ENCODE measurements around the gene LDB2.

LDB2 gene

DNA sequence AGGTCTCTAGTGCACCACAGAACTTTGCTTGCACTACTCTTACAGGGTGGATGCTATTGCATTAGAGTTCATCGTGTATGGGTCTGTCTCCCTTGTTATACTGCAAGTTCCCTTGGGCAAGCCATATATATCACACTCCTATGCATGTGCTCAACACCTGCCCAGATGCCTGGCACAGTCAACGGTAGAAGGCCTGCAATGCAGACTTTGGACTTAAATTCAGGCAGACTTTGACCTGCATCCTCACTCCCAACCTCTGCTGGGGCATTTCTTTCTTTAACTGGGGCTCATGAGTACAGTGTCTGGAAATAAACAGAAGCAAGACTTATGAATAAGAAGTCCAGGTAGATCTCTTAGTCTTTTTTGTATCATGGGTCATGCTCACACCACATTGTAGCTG is 148.2 kb downstream of the LDB2 start:
- DNase-seq, result no peak

GRCh38 chr4:16745887-16746286 is 152.6 kb downstream of the LDB2 start:
- DNase-seq, result no peak

GRCh38 chr4:16745009-16745635 is 153.3 kb downstream of the LDB2 start:
- DNase-seq, result no peak

DNA sequence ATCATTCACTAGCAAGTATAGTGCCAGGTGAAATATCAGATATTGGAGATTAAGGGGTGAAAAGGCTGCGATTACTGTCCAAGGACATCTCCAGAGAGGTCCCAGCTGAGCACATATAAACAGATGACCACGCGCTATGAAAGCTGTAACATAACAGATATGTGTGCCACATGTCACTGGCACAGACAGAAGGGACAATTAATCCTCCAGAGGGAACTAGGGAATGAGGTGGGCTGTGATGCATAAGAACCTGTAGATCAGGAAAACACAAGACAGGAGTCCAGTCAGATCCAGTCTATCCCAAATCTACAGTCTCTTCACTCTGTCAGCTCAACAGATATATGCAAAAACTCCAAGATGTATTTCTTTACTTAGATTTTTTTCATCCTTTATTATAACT is 157.2 kb downstream of the LDB2 start:
- DNase-seq, result no peak

DNA sequence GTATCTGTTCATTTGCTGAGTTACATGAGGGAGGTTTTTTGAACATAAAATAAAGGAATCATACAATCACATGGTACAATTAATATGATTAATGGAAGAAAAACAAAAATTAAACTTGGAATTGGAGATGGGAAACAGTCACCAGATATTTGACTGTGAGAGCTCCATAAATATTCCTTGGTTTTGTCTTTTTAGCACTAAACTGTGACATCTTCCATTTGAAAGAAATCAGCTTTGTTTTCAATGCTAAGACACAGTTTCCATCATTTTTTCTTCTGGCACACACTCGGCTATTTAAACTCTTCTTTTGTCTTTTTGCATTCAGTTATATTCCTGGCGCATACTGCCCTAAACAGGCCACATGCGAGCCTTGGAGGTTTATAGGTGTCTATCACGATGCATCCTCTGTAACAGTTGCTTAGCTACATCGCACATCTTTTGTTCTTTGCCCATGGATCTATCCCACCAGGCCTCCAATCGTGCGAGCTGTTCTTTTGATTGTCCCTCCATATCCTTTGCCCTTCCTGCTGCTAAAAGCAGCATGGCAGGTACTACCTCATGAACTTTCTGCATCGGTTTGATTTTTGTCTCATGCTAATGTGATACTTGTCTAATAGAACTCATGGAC is 158.3 kb downstream of the LDB2 start:
- DNase-seq, result no peak

- no peak for DNase-seq
Measured at GRCh38 chr4:16738558-16738957, 159.9 kb downstream of the LDB2 start.

GRCh38 chr4:16733509-16733908 is 164.9 kb downstream of the LDB2 start:
- DNase-seq, result no peak

DNA sequence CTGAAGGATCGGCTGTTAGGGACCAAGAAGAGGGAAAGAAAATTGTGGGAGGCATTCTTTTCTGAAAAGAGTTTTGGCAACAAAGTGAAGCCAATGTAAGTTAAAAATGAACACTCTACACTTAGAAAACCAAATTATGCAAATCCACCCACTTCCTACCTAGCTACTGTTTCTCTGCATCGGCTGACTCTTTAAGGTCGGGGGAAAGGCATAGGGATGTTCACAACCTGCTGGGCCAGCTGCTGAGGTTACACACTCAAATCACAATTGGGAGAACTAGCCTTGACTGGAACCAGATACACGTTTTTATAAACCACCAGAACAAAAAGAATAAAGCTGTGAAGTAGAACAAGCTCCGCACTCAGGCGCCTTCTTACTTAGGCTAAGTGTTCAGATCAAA is 165.7 kb downstream of the LDB2 start:
- DNase-seq, result no peak

DNA sequence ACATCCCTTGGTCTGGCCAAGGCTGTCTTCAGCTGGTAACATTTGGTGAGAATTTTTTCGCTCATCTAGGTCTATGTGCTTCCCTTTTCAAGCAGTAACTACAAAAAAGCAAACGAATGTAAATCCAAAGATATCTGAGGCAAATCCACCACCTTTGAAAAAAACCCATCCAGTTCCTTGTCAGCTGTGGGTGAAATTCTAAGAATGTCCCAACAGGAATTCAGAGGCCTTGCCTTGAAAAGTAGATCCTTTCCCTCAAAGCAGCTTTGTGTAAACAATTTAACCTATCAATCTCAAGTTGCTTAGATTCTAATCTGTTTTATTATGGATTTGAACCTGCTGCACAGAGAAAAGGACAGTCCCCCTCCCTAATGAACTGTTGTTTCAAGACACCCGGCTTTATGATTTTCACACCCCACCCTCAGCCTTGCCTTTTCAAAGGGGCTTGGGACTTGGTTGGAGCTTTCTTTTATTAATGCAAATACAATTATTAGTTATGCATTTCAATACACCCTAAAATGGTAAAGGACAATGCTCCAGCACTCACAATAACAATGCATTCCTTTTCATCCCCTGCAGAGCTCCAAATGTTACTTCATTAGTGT is 166.6 kb downstream of the LDB2 start:
- no peak for DNase-seq

GRCh38 chr4:16730522-16731205 is 167.8 kb downstream of the LDB2 start:
- no peak for DNase-seq

DNA sequence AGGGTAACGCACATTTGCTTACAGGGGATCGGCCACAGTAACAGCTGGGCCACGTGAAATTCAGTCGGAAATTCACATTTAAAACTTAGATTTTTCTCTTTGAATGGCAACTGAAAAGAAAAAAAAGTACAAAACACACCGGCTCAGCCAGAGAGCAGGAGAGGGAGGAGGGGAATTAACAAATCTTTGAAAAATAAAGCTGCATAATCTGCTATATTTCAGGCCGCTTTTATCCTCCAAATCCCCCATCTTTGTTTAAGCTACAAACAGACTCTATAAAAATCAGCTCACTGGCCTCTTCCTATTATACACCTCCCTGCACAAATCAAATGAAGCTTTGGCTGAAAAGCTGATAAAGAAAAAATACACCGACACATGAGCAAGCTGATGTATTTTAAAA is 169.1 kb downstream of the LDB2 start:
- DNase-seq, result no peak

- no peak for DNase-seq
Measured at GRCh38 chr4:16728849-16729248, 169.6 kb downstream of the LDB2 start.

DNA sequence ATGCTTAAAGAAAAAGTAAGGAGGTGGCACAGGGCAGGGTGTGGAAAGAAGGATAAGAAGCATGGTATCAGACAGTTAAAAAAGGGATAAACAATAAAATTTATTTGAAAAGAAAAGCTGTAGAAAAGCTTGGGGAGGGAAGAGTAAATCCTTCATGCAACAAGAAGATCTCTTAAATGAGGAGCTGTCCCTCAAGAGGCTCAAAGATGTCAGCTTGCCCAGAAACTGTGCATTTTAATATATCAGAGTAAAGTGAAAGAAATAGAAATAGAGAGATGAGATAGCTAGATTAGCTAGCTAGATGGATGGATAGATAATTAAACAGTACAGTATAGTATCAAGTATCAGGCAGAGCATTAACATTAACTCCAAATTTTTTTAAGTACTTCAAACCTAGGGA is 170.3 kb downstream of the LDB2 start:
- no peak for DNase-seq

DNA sequence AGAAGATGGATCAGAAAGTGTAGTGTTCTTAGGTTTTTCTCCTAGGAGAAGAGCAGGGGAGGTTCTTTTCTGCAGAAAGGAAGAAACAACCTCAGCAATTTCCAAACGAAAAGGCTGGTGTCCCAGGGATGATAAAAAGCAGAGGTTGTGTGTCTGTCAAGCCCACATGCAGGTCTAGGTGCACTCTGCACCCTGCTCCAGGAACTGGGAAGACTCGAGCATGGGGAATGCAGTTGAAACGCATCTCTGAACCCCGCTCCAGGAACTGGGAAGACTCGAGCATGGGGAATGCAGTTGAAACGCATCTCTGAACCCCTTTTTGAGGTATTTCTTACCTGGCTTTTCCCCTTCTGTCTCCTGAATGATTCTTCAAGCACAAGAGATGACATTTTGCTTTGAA is 171.2 kb downstream of the LDB2 start:
- DNase-seq, result no peak

- no peak for DNase-seq
Measured at GRCh38 chr4:16726368-16727050, 171.9 kb downstream of the LDB2 start.

DNA sequence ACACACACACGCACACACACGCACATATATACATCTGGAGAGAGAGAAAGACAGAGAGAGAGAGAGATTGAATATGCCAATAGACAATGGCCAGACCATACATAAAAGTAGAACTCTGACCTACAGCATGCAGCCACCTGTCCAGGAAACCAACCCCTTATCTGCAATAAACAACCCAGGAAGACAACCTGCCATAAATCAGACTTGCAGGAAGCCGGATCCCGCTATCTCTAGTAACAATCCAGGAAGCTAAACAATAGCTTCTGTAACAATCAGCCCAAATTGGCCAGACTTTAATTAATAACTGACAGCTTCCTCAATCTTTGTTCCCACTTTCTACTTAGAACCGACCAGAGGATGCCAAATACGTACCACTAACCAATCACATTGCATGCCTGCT is 173.2 kb downstream of the LDB2 start:
- DNase-seq, result no peak

GRCh38 chr4:16722416-16722815 is 176.0 kb downstream of the LDB2 start:
- no peak for DNase-seq

- DNase-seq, result no peak
Measured at GRCh38 chr4:16721613-16722291, 176.7 kb downstream of the LDB2 start.

GRCh38 chr4:16720761-16721160 is 177.7 kb downstream of the LDB2 start:
- no peak for DNase-seq

GRCh38 chr4:16717266-16717970 is 181.0 kb downstream of the LDB2 start:
- no peak for DNase-seq

DNA sequence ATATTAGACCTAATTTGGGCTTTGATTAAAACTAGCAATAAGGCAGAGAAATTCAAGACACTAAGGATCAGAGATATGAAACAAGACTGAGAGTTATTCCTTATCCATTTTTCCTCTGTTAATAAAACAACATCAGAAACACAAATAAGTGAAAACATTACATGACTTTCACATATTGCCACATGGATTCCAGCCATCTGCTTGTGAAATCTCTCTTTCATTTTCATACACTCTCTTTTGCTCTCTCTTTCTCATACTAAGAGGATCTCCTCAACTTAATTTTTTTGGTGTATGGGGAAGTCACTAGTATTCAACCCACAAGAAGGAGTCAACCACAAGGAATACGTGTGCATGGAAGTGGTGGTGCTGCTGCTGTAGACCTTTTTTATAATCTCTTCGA is 183.0 kb downstream of the LDB2 start:
- no peak for DNase-seq

DNA sequence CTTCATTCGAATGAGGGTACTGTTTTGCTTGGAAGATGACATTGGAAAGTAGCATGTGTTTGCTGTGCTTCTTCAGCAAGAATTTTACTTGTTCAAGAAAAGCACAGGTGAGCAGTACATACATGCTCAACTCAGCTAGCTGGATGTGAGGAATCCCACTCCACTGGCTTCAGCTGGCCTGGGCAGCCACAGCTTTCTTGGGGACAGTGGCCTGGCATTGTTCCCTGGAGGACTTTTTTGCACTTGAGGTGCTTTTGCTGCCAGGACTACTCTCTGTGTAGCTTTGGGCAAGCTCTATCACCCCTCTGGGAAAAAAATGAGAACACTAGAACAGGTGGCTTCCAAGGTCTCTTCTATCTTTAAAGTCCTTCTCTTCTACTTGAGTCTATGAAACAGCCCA is 184.3 kb downstream of the LDB2 start:
- DNase-seq, result no peak

Measured in AML-193 (cell line).